Astrocyte of the cerebellum (primary cell): ENCODE data around the gene RREB1.

ENCODE experiments used
- DNase-seq: peaks from one replicate; pipeline ENCODE4 v3.0.0-alpha.2; 2011; ENCODE audit warnings: low read depth
- H3K4me3 ChIP-seq: 2 replicates; pipeline ENCODE4 v1.5.1; 2011; ENCODE audit warnings: mild to moderate bottlenecking, low read depth, low read length, moderate library complexity
- in situ Hi-C: cut with HindIII; loops from 2 replicates; pipeline ENCODE4 v1.10.0; 2017; ENCODE audit warnings: low sequenced_read_pairs
- TF ChIP-seq, protein P1 (sequence below): IDR thresholded peaks from 2 replicates; pipeline ENCODE4 v1.5.1; 2012; ENCODE audit warnings: low read length, low read depth, moderate library complexity, mild to moderate bottlenecking; ENCODE audit errors: missing control alignments

Gene RREB1

DNA sequence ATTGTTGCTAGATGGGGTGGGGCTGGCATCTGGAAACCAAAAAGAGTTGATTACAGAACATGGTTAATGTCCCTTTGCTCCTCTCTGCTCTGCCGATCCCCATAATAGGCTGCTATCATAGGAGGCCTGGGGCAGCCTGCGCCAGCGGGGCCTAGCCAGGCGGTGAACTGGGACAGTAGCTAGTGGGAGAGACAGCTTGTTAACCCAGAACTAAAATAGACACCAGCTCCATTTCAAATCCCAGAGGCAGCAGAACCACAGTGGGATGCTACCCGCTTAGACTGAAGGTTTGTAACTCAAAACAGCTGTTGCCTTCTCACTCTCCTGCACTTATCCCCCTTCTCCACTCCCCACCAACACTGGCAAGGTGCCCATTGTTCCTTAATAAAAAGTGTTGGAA lies 106.7 kb downstream of the RREB1 start:
- no peak for DNase-seq
- H3K4me3 ChIP-seq: no peak overlapping the region
- in situ Hi-C loops: no loop called here
- TF ChIP-seq, protein P1, sequence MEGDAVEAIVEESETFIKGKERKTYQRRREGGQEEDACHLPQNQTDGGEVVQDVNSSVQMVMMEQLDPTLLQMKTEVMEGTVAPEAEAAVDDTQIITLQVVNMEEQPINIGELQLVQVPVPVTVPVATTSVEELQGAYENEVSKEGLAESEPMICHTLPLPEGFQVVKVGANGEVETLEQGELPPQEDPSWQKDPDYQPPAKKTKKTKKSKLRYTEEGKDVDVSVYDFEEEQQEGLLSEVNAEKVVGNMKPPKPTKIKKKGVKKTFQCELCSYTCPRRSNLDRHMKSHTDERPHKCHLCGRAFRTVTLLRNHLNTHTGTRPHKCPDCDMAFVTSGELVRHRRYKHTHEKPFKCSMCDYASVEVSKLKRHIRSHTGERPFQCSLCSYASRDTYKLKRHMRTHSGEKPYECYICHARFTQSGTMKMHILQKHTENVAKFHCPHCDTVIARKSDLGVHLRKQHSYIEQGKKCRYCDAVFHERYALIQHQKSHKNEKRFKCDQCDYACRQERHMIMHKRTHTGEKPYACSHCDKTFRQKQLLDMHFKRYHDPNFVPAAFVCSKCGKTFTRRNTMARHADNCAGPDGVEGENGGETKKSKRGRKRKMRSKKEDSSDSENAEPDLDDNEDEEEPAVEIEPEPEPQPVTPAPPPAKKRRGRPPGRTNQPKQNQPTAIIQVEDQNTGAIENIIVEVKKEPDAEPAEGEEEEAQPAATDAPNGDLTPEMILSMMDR: no peak

DNA sequence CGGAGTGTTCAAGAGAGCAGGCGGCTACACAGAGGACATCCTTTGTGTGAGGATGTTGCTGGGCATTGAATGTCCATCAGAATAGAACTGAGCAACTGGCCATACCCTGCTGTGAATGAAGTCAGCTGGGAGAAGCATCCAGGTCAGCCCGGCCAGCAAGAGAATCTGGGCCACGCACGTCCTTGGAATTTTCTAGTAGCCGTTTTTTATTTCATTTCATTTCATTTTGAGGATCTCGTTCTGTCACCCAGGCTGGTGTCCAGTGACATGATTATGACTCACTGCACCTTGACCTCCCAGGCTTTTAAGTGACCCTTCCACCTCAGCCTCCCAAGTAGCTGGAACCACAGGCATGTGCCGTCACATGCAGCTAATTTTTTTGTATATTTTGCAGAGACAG lies 107.4 kb downstream of the RREB1 start:
- no peak overlapping the region for H3K4me3 ChIP-seq
- TF ChIP-seq, protein P1: no peak
- in situ Hi-C loops: no loop called here
- no peak for DNase-seq

DNA sequence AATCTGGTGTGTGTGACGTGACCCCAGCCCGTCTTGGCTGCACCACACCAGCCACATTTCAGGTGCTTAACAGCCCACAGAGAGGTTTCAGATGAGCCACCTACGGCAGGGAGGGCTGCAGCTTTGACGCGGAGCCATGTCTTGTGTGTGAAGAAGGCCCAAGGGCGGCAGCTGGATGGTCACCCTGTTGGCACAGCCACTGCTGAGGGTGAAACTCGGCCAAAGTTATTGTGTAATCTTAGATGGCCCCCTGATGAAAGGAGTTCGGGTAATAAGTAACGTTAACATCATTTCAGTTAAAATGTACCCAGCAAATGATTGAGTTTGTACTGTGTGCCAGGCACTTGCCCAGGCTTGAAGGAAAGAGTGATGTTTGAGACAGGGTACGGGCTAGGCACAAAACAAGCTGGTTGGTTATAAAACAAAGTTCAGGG lies 108.1 kb downstream of the RREB1 start:
- no peak for DNase-seq
- TF ChIP-seq, protein P1: no peak
- no peak overlapping the region for H3K4me3 ChIP-seq
- in situ Hi-C loops: no loop called here

DNA sequence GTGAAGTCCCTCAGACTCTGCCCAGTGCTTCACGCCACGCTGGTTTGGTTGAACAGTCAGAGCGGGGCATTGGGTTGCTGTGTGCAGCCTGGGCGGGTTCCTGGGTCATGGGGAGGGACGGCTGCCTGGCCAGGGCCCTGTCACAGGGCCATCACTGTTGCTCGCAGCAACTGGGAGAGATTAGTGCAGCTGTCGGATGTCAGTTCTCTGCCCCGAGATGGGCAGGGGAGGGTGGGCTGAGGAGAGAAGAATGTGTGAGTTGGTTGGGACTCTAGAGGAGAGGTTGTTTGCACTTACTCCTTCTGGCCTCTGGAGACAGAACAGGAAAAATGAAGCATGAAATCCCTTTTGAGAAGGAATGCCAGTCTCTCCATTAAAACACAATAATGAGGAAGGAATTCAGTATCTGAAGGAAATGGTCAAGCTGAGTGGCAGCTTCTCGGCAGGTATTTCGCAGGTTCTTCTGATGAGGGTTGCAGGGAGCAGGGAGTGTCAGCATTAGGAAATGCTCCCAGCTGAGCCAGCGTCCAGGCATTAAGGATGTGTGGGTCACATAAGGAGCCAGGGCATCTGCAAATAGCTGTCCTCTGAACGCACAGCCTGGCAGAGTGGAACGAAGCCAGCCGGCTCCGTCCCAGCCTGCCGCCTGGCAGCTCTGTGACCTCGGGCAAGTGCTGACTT lies 109.3 kb downstream of the RREB1 start:
- in situ Hi-C loops: no loop called here

DNA sequence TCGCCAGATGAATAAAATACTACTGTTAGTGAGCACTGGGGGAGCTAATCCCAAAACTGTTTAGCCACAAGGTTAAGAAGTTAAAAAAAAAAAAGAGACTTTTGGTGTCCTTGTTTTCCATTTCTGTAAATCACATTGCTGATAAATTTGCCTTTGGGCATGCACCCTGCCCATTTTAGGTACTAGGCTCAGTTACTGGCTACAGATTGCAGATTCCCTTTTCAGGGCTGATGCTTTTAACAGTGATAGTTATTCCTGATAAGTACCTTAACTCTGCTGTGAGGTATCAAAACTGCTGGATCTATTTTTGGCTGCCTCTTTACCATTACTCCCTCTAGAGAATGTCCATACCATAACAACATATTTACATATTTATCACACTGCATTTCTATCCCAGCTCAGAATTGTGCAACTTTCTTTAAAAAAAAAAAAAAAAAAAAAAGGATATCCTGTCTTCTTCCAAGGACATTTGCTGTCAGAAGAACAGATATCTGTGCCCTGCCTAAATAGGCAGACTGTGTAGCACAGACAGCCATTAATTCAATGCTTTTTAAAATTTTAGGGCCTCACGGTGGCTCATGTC lies 110.7 kb downstream of the RREB1 start:
- H3K4me3 ChIP-seq: no peak overlapping the region
- TF ChIP-seq, protein P1: no peak
- no peak for DNase-seq
- in situ Hi-C loops: no loop called here

More for the DNA sequence above, 109.3 kb downstream of the RREB1 start:
- DNase-seq: no peak
- H3K4me3 ChIP-seq: no peak overlapping the region
- TF ChIP-seq, protein P1: no peak

DNA sequence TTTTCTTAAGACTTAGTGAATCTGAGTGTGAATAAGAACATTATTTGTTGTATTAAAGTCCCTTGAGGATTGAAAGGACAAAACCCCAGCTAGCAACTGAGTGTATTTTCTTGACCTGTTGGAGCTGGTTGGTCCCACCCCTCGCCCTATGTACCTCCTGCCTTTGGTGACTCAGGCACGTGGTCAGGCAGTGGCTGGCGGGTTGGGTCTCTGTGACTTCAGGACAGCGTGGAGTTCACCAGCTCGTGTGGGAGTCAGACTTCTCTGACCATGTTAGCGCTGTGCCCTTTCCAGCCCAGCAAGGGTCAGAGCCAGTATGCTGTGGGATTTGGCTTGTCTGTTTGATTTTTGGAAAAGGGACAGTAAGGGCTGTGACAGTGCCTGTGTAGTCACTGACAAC lies 111.5 kb downstream of the RREB1 start:
- DNase-seq: no peak
- TF ChIP-seq, protein P1: no peak
- H3K4me3 ChIP-seq: no peak overlapping the region
- in situ Hi-C loops: no loop called here
